Mesendoderm (in vitro differentiated cells): Measurements from ENCODE around the gene ADAMTS9.
A peak's percentile ranks its signal among the peaks of the same experiment; 100 is the strongest.

ENCODE experiments used
- DNase-seq: peaks from one replicate; pipeline ENCODE4 v3.0.0; 2013
- H2AK5ac ChIP-seq: 2 replicates; pipeline ENCODE4 v1.6.1; 2013; ENCODE audit warnings: low read length, inconsistent platforms
- H2BK120ac ChIP-seq: 2 replicates; pipeline ENCODE4 v1.6.1; 2013; ENCODE audit warnings: low read depth, mild to moderate bottlenecking, low read length, moderate library complexity, mixed read lengths
- H2BK15ac ChIP-seq: replicated peaks from 2 replicates; pipeline ENCODE4 v1.6.1; 2013; ENCODE audit warnings: low read depth, mild to moderate bottlenecking, moderate library complexity
- H2BK5ac ChIP-seq: 2 replicates; pipeline ENCODE4 v1.6.1; 2013; ENCODE audit warnings: low read length, inconsistent platforms
- H3K18ac ChIP-seq: 2 replicates; pipeline ENCODE4 v1.6.1; 2013; ENCODE audit warnings: mild to moderate bottlenecking, low read length, mixed read lengths
- H3K23ac ChIP-seq: one replicate; pipeline ENCODE4 v1.6.1; 2013; ENCODE audit warnings: low read length
- H3K27ac ChIP-seq: 2 replicates; pipeline ENCODE4 v1.5.1; 2013; ENCODE audit warnings: low read depth, mild to moderate bottlenecking, inconsistent platforms, low read length, moderate library complexity
- H3K27me3 ChIP-seq: 2 replicates; pipeline ENCODE4 v1.6.1; 2013; ENCODE audit warnings: low read length, control low read depth, mild to moderate bottlenecking, inconsistent platforms; ENCODE audit not compliant: insufficient read depth, poor library complexity
- H3K36me3 ChIP-seq: 2 replicates; pipeline ENCODE4 v1.6.1; 2013; ENCODE audit warnings: low read length, inconsistent platforms; ENCODE audit not compliant: control insufficient read depth, insufficient read depth
- H3K4ac ChIP-seq: one replicate; pipeline ENCODE4 v1.6.1; 2013; ENCODE audit warnings: low read depth, mild to moderate bottlenecking, low read length, moderate library complexity
- H3K4me1 ChIP-seq: 2 replicates; pipeline ENCODE4 v1.6.1; 2013; ENCODE audit warnings: low read depth, low read length, inconsistent platforms; ENCODE audit not compliant: control insufficient read depth
- H3K4me2 ChIP-seq: 2 replicates; pipeline ENCODE4 v1.6.1; 2013; ENCODE audit warnings: low read length
- H3K4me3 ChIP-seq: 2 replicates; pipeline ENCODE4 v1.5.1; 2013; ENCODE audit warnings: mild to moderate bottlenecking, low read length
- H3K56ac ChIP-seq: one replicate; pipeline ENCODE4 v1.6.1; 2013; ENCODE audit warnings: low read length
- H3K79me1 ChIP-seq: 2 replicates; pipeline ENCODE4 v1.6.1; 2013; ENCODE audit warnings: low read length, inconsistent platforms
- H3K79me2 ChIP-seq: 2 replicates; pipeline ENCODE4 v1.6.1; 2013; ENCODE audit warnings: mild to moderate bottlenecking, low read length; ENCODE audit not compliant: control insufficient read depth, insufficient read depth
- H3K9ac ChIP-seq: 2 replicates; pipeline ENCODE4 v1.6.1; 2013; ENCODE audit warnings: low read length, inconsistent platforms
- H4K5ac ChIP-seq: one replicate; pipeline ENCODE4 v1.6.1; 2013; ENCODE audit warnings: low read length
- H4K8ac ChIP-seq: one replicate; pipeline ENCODE4 v1.6.1; 2013; ENCODE audit warnings: low read depth, mild to moderate bottlenecking, control low read depth, low read length, moderate library complexity
- WGBS: extraction: QIAGEN DNeasy Blood & Tissue Kit; methylation state at CpG from one replicate; pipeline ENCODE4 v1.1.7; 2013; ENCODE audit warnings: low lambda C conversion rate, missing lambda C conversion rate; ENCODE audit not compliant: insufficient coverage; ENCODE audit errors: extremely low coverage; 5-methylcytosine and 5-hydroxymethylcytosine counted together

ADAMTS9 gene

GRCh38 chr3:64684715-64685261 is 3.0 kb downstream of the ADAMTS9 start:
- H3K36me3 ChIP-seq, result no peaks in the 10 kb centered on the region
- H2BK5ac ChIP-seq, result no peak overlapping the region
- H3K4me2 ChIP-seq, result peak overlapping the region; percentile 71
- H3K4me3 ChIP-seq, result peak overlapping the region; percentile 59
- no peak overlapping the region for H3K23ac ChIP-seq
- no peak overlapping the region for H2AK5ac ChIP-seq
- no CpG with 5 or more reads among the region's 22 CpGs for WGBS
- no peak overlapping the region for H3K4ac ChIP-seq
- H3K4me1 ChIP-seq, result no peaks in the 10 kb centered on the region
- peak overlapping the region; percentile 71 for H3K56ac ChIP-seq
- DNase-seq, result peak; percentile 79
- no peak overlapping the region for H4K8ac ChIP-seq
- no peaks in the 10 kb centered on the region for H3K79me1 ChIP-seq
- no peak overlapping the region for H3K18ac ChIP-seq
- no peak overlapping the region for H2BK15ac ChIP-seq
- H4K5ac ChIP-seq, result no peak overlapping the region
- H3K9ac ChIP-seq, result peak overlapping the region; percentile 69
- no peak overlapping the region for H3K27ac ChIP-seq
- H3K79me2 ChIP-seq, result no peaks in the 10 kb centered on the region
- H3K27me3 ChIP-seq, result peaks cover 13% of the 10 kb centered on the region
- H2BK120ac ChIP-seq, result no peak overlapping the region

- no peaks in the 10 kb centered on the region for H3K79me2 ChIP-seq
- no peak overlapping the region for H3K56ac ChIP-seq
- no peak overlapping the region for H3K4me3 ChIP-seq
- H4K5ac ChIP-seq, result no peak overlapping the region
- no peak overlapping the region for H2BK15ac ChIP-seq
- no peak overlapping the region for H2BK5ac ChIP-seq
- no peak overlapping the region for H3K4ac ChIP-seq
- no peak overlapping the region for H4K8ac ChIP-seq
- H3K79me1 ChIP-seq, result no peaks in the 10 kb centered on the region
- WGBS, result no CpG with 5 or more reads among the region's 3 CpGs
- no peak overlapping the region for H3K18ac ChIP-seq
- peaks cover 13% of the 10 kb centered on the region for H3K27me3 ChIP-seq
- no peaks in the 10 kb centered on the region for H3K36me3 ChIP-seq
- peaks cover 11% of the 10 kb centered on the region for H3K4me1 ChIP-seq
- DNase-seq, result no peak
- H2BK120ac ChIP-seq, result no peak overlapping the region
- H3K27ac ChIP-seq, result no peak overlapping the region
- H3K9ac ChIP-seq, result no peak overlapping the region
- H2AK5ac ChIP-seq, result no peak overlapping the region
- no peak overlapping the region for H3K4me2 ChIP-seq
- H3K23ac ChIP-seq, result no peak overlapping the region
Observed at GRCh38 chr3:64681827-64682226, 6.0 kb downstream of the ADAMTS9 start.

GRCh38 chr3:64681015-64681414 is 6.8 kb downstream of the ADAMTS9 start:
- Histone ChIP-seq H3K23ac (no peak overlapping the region), H3K4me2 (no peak overlapping the region), H3K79me1 (no peaks in the 10 kb centered on the region), H3K4ac (no peak overlapping the region), H3K36me3 (no peaks in the 10 kb centered on the region), H2BK120ac (no peak overlapping the region), H3K18ac (no peak overlapping the region), H3K4me1 (peaks cover 11% of the 10 kb centered on the region), H3K27me3 (peaks cover 13% of the 10 kb centered on the region), H2AK5ac (no peak overlapping the region), H3K4me3 (no peak overlapping the region), H2BK15ac (no peak overlapping the region), H4K8ac (no peak overlapping the region), H2BK5ac (no peak overlapping the region), H3K9ac (no peak overlapping the region), H3K56ac (no peak overlapping the region), H4K5ac (no peak overlapping the region), H3K27ac (no peak overlapping the region), H3K79me2 (no peaks in the 10 kb centered on the region)
- no peak for DNase-seq
- no CpG with 5 or more reads among the region's 5 CpGs for WGBS

- Histone ChIP-seq H3K36me3 (no peaks in the 10 kb centered on the region), H3K4me1 (peaks cover 11% of the 10 kb centered on the region), H3K56ac (no peak overlapping the region), H4K8ac (no peak overlapping the region), H3K27me3 (peaks cover 13% of the 10 kb centered on the region), H3K79me2 (no peaks in the 10 kb centered on the region), H3K23ac (no peak overlapping the region), H3K4ac (no peak overlapping the region), H3K18ac (no peak overlapping the region), H2BK120ac (no peak overlapping the region), H3K9ac (no peak overlapping the region), H2BK15ac (no peak overlapping the region), H3K4me2 (no peak overlapping the region), H3K4me3 (no peak overlapping the region), H3K27ac (no peak overlapping the region), H4K5ac (no peak overlapping the region), H2BK5ac (no peak overlapping the region), H2AK5ac (no peak overlapping the region), H3K79me1 (no peaks in the 10 kb centered on the region)
- no peak for DNase-seq
- no CpG with 5 or more reads among the region's 4 CpGs for WGBS
Observed at GRCh38 chr3:64680334-64680733, 7.5 kb downstream of the ADAMTS9 start.

GRCh38 chr3:64677961-64678716 is 9.7 kb downstream of the ADAMTS9 start:
- H3K79me2 ChIP-seq, result no peaks in the 10 kb centered on the region
- H2BK120ac ChIP-seq, result no peak overlapping the region
- H2BK15ac ChIP-seq, result no peak overlapping the region
- no peaks in the 10 kb centered on the region for H3K79me1 ChIP-seq
- H3K4me3 ChIP-seq, result no peak overlapping the region
- peak overlapping the region; percentile 11 for H2BK5ac ChIP-seq
- H3K4ac ChIP-seq, result peak overlapping the region; percentile 52
- no peak overlapping the region for H4K5ac ChIP-seq
- H3K27me3 ChIP-seq, result peaks cover 4% of the 10 kb centered on the region
- H3K56ac ChIP-seq, result no peak overlapping the region
- H3K9ac ChIP-seq, result no peak overlapping the region
- H3K27ac ChIP-seq, result no peak overlapping the region
- peak overlapping the region; percentile 92 for H3K18ac ChIP-seq
- no peak overlapping the region for H4K8ac ChIP-seq
- H3K23ac ChIP-seq, result no peak overlapping the region
- H3K4me2 ChIP-seq, result no peak overlapping the region
- WGBS, result no CpG with 5 or more reads among the region's 2 CpGs
- peak overlapping the region; percentile 29 for H2AK5ac ChIP-seq
- no peaks in the 10 kb centered on the region for H3K36me3 ChIP-seq
- H3K4me1 ChIP-seq, result peaks cover 17% of the 10 kb centered on the region
- peak; percentile 59 for DNase-seq
